Transverse colon (tissue), 4 donors: ENCODE data around the gene HDGFL2. TPM values are rescaled to one million over a fixed set of nuclear protein-coding genes. Genes with fewer than 3 reads are reported as not detected.

ENCODE experiments used
- DNase-seq: peaks from one replicate; pipeline ENCODE4 v3.0.0-alpha.2; 2019
- H3K27ac ChIP-seq, 4 donors: fragments of 200-600 bp; sonication (generic); 2 replicates each; pipeline ENCODE4 v1.5.1; 2016 to 2018; ENCODE audit warnings: inconsistent platforms in 4 of 4
- H3K27me3 ChIP-seq: fragments of 200-600 bp; sonication (generic); 2 replicates; pipeline ENCODE4 v1.5.1; 2017; ENCODE audit warnings: inconsistent platforms
- H3K36me3 ChIP-seq, 4 donors: fragments of 200-600 bp; sonication (generic); 2 replicates each; pipeline ENCODE4 v1.5.1; 2017 to 2019; ENCODE audit warnings: inconsistent platforms in 4 of 4
- H3K4me1 ChIP-seq, 4 donors: fragments of 200-600 bp; sonication (generic); 2 replicates each; pipeline ENCODE4 v1.5.1; 2017 to 2020; ENCODE audit warnings: inconsistent platforms in 4 of 4
- H3K4me3 ChIP-seq, 4 donors: fragments of 200-600 bp; sonication (generic); 1 replicate in 1 of 4; 2 replicates in 3 of 4; pipeline versions ENCODE4 v1.5.1 to v1.6.1; 2017 to 2019; ENCODE audit warnings: inconsistent platforms in 4 of 4
- H3K9me3 ChIP-seq, 2 donors: fragments of 200-600 bp; sonication (generic); 2 replicates each; pipeline ENCODE4 v1.5.1; 2017 to 2019; ENCODE audit warnings: inconsistent platforms in 2 of 2
- EP300 ChIP-seq: sonication (generic); formaldehyde crosslinking; IDR thresholded peaks from one replicate; pipeline ENCODE4 v1.6.1; 2017; ENCODE audit warnings: antibody characterized with exemption, low read depth
- POLR2A ChIP-seq: fragments of 450-650 bp; IDR thresholded peaks from one replicate; pipeline ENCODE4 v1.6.1; 2016; ENCODE audit warnings: antibody characterized with exemption, mild to moderate bottlenecking, moderate library complexity
- POLR2AphosphoS5 ChIP-seq, 3 donors: sonication (generic); formaldehyde crosslinking; IDR thresholded peaks; one replicate each; pipeline ENCODE4 v1.6.1; 2016; ENCODE audit warnings: antibody characterized with exemption in 3 of 3
- WGBS, 2 donors: methylation state at CpG; one replicate each; pipeline ENCODE4 v1.1.5; 2018; ENCODE audit warnings: low coverage in 1 of 2; 5-methylcytosine and 5-hydroxymethylcytosine counted together
- in situ Hi-C, 4 donors: fragments of 200-750 bp; cut with MboI; loops; one replicate each; pipeline versions ENCODE4 v1.15.0 to v1.15.1; 2017; ENCODE audit warnings: low sequenced_read_pairs in 3 of 4, low pct_ligation_motif_present in 1 of 4, low pct_unique_long_range_greater_than_20kb in 1 of 4
- intact Hi-C: fragments of 100-400 bp; cut with DNase I; formaldehyde crosslinking; loops from one replicate; pipeline ENCODE4 v1.15.1; 2023; ENCODE audit warnings: low total_unique reads
- total RNA-seq, 4 donors: library from RNA; depleted of rRNA; stranded (reverse); fragments of >200 nt; gene quantifications; one replicate each; pipeline ENCODE4 v1.1.0, GENCODE V29; 2016
- TF ChIP-seq, protein P1 (sequence below), 5 experiments: fragments of 200-600 bp in 3 of 5; fragments of 450-650 bp in 2 of 5; sonication (generic) in 3 of 5; IDR thresholded peaks; 1 replicate in 2 of 5; 2 replicates in 3 of 5; pipeline ENCODE4 v1.5.1; 2016 to 2017; ENCODE audit warnings: antibody characterized with exemption in 5 of 5, inconsistent platforms in 3 of 5, mild to moderate bottlenecking in 2 of 5, moderate library complexity in 1 of 5

Gene HDGFL2
- total RNA-seq, 4 donors from 2014 or later, result 30.0 to 98.4 (median 38.9) TPM

DNA sequence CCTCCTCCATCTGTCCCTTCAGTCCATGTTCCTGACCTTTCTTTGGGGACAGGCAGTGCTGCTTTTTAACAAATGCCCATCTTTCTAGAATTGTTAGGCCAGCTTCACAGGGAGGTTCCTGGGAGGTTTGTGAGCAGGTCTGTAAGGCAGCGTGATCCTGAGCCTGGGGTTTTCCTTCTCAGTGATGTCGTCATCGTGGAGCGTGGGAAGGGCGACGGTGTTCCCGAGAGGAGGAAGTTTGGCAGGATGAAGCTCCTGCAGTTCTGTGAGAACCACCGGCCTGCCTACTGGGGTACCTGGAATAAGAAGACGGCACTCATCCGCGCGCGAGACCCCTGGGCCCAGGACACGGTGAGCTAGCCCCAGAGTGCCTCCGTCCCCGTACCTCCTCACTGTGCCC, 42.8 kb upstream of the HDGFL2 start:
- in situ Hi-C loops, result no loop called here
- intact Hi-C loops, result no loop called here

GRCh38 chr19:4429771-4430171, 42.3 kb upstream of the HDGFL2 start:
- H3K27ac ChIP-seq, result no peak overlapping the region
- intact Hi-C loops, result loop anchor here (10.0 kb wide), 1 partner anchor 165 kb away; no protein-coding TSS in a partner anchor
- no peak for DNase-seq
- H3K4me3 ChIP-seq, result no peak overlapping the region
- in situ Hi-C loops, result no loop called here
- TF ChIP-seq, protein P1, sequence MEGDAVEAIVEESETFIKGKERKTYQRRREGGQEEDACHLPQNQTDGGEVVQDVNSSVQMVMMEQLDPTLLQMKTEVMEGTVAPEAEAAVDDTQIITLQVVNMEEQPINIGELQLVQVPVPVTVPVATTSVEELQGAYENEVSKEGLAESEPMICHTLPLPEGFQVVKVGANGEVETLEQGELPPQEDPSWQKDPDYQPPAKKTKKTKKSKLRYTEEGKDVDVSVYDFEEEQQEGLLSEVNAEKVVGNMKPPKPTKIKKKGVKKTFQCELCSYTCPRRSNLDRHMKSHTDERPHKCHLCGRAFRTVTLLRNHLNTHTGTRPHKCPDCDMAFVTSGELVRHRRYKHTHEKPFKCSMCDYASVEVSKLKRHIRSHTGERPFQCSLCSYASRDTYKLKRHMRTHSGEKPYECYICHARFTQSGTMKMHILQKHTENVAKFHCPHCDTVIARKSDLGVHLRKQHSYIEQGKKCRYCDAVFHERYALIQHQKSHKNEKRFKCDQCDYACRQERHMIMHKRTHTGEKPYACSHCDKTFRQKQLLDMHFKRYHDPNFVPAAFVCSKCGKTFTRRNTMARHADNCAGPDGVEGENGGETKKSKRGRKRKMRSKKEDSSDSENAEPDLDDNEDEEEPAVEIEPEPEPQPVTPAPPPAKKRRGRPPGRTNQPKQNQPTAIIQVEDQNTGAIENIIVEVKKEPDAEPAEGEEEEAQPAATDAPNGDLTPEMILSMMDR (IDR thresholded peaks at IDR 0.05), result no peak
- TF ChIP-seq POLR2AphosphoS5 (IDR thresholded peaks at IDR 0.05) (no peak), EP300 (no peak), POLR2A (no peak)
- H3K36me3 ChIP-seq, result peaks cover 0 to 5% (median 2%) of the 10 kb centered on the region in 4 donors
- 81 to 92% methylated on average over 5 to 12 of the region's 12 CpGs for WGBS, 2 donors
- H3K9me3 ChIP-seq, result no peaks in the 10 kb centered on the region
- no peaks in the 10 kb centered on the region for H3K27me3 ChIP-seq
- H3K4me1 ChIP-seq, result no peaks in the 10 kb centered on the region

More for the DNA sequence above, 42.8 kb upstream of the HDGFL2 start:
- Histone ChIP-seq H3K4me1 (no peaks in the 10 kb centered on the region), H3K27me3 (no peaks in the 10 kb centered on the region), H3K27ac (no peak overlapping the region), H3K4me3 (no peak overlapping the region), H3K36me3 (peaks cover 0 to 5% (median 2%) of the 10 kb centered on the region in 4 donors), H3K9me3 (no peaks in the 10 kb centered on the region)
- WGBS, 2 donors, result 90 to 94% methylated on average over 2 to 16 of the region's 16 CpGs
- TF ChIP-seq, protein P1 (IDR thresholded peaks at IDR 0.05), result no peak
- TF ChIP-seq EP300, result no peak
- no peak for TF ChIP-seq POLR2AphosphoS5 (IDR thresholded peaks at IDR 0.05)
- no peak for TF ChIP-seq POLR2A
- no peak for DNase-seq

DNA sequence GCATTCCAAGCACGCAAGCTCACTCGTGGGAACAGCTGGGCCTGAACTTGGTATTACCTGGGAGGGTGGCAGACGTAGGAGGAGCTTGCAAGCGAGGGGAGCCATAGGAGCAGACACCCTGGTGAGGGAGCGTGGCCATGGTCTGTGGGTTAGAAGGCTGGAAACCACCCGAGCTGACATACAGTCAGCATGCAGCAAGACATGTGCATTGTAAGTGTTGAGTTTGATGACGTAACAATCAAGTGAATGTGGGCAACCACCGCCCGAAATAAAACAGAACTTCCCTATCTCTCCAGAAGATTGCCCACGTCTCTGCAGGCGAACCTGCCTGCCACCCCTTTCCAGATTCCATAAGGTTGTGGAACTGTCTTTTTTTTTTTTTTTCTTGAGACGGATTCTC, 41.3 kb upstream of the HDGFL2 start:
- Histone ChIP-seq H3K27ac (peak overlapping the region in 1 of 4 donors; percentile 55), H3K27me3 (no peaks in the 10 kb centered on the region), H3K4me3 (no peak overlapping the region), H3K4me1 (no peaks in the 10 kb centered on the region), H3K36me3 (peaks cover 0 to 5% (median 2%) of the 10 kb centered on the region in 4 donors), H3K9me3 (no peaks in the 10 kb centered on the region)
- no peak for DNase-seq
- in situ Hi-C loops (no loop called here), intact Hi-C loops (loop anchor here (10.0 kb wide), 1 partner anchor 164 kb away; no protein-coding TSS in a partner anchor)
- no peak for TF ChIP-seq EP300
- TF ChIP-seq, protein P1 (IDR thresholded peaks at IDR 0.05), result no peak
- no peak for TF ChIP-seq POLR2A
- TF ChIP-seq POLR2AphosphoS5 (IDR thresholded peaks at IDR 0.05), result no peak
- WGBS, 2 donors, result 77 to 87% methylated on average over 7 to 12 of the region's 12 CpGs

DNA sequence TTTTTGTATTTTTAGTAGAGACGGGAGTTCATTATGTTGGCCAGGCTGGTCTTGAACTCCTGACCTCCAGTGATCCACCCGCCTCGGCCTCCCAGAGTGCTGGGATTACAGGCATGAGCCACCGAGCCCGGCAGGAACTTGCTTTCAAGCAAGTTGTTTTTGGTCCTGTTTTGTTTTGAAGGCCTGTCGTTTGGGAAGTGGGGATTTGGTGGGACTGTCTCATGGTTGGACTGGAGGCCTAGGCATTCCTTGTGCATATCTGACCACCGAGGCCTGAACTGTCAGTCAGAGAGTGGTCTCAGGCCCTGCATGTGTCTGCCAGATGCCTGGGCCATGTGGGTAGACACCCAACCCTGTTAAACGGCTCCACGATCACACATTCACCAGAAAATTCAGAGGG, 40.8 kb upstream of the HDGFL2 start:
- intact Hi-C loops, result loop anchor here (10.0 kb wide), 1 partner anchor 164 kb away; no protein-coding TSS in a partner anchor
- H3K4me1 ChIP-seq, result no peaks in the 10 kb centered on the region
- H3K36me3 ChIP-seq, result peaks cover 0 to 5% (median 2%) of the 10 kb centered on the region in 4 donors
- DNase-seq, result no peak
- no peaks in the 10 kb centered on the region for H3K27me3 ChIP-seq
- in situ Hi-C loops, result no loop called here
- H3K27ac ChIP-seq, result peak overlapping the region in 1 of 4 donors; percentile 55
- no peaks in the 10 kb centered on the region for H3K9me3 ChIP-seq
- TF ChIP-seq POLR2A (no peak), EP300 (no peak), POLR2AphosphoS5 (IDR thresholded peaks at IDR 0.05) (no peak)
- TF ChIP-seq, protein P1 (IDR thresholded peaks at IDR 0.05), result no peak
- H3K4me3 ChIP-seq, result no peak overlapping the region
- 86% methylated on average over 9 of the region's 9 CpGs; no CpG with 5 or more reads in 1 of the 2 donors for WGBS, 2 donors
